Effector memory CD8-positive, alpha-beta T cell (primary cell): ENCODE data around the gene MAMDC2.

Source experiments
- ATAC-seq: fragments of 150-1000 bp; cut with Tn5 transposase; replicated peaks from 2 replicates; pipeline ENCODE4 v1.10.0; 2021; ENCODE audit warnings: mild to moderate bottlenecking, moderate library complexity
- DNase-seq, 3 experiments: peaks; one replicate each; pipeline ENCODE4 v3.0.0; 2021
- H3K27ac Mint-ChIP-seq, 2 donors: one replicate each; pipeline ENCODE4 v1.8.0; 2022; ENCODE audit warnings: mild to moderate bottlenecking in 2 of 2, mixed read lengths in 2 of 2, moderate library complexity in 2 of 2
- H3K27me3 Mint-ChIP-seq, 2 donors: one replicate each; pipeline ENCODE4 v1.8.0; 2022; ENCODE audit warnings: mixed read lengths in 2 of 2
- H3K36me3 Mint-ChIP-seq: one replicate; pipeline ENCODE4 v1.8.0; 2022; ENCODE audit warnings: mild to moderate bottlenecking, moderate library complexity, mixed read lengths; ENCODE audit not compliant: insufficient read depth
- H3K4me1 Mint-ChIP-seq, 2 donors: one replicate each; pipeline ENCODE4 v1.8.0; 2022; ENCODE audit warnings: low read depth in 2 of 2, mixed read lengths in 2 of 2
- H3K4me3 Mint-ChIP-seq, 2 donors: one replicate each; pipeline ENCODE4 v1.8.0; 2022; ENCODE audit warnings: mild to moderate bottlenecking in 2 of 2, mixed read lengths in 2 of 2, moderate library complexity in 2 of 2
- H3K9me3 Mint-ChIP-seq, 2 donors: one replicate each; pipeline ENCODE4 v1.8.0; 2022; ENCODE audit warnings: mixed read lengths in 2 of 2

MAMDC2 gene

GRCh38 chr9:70127036-70127435 is 83.4 kb downstream of the MAMDC2 start:
- Mint-ChIP-seq H3K9me3 (no peaks in the 10 kb centered on the region), H3K4me1 (no peaks in the 10 kb centered on the region), H3K27me3 (peaks cover 0 to 35% of the 10 kb centered on the region in 2 donors), H3K27ac (no peak overlapping the region), H3K4me3 (no peak overlapping the region), H3K36me3 (no peaks in the 10 kb centered on the region)
- DNase-seq = no peak
- ATAC-seq = no peak

GRCh38 chr9:70127540-70128416 is 84.1 kb downstream of the MAMDC2 start:
- Mint-ChIP-seq H3K4me3 (no peak overlapping the region), H3K4me1 (no peaks in the 10 kb centered on the region), H3K36me3 (no peaks in the 10 kb centered on the region), H3K27ac (no peak overlapping the region), H3K9me3 (no peaks in the 10 kb centered on the region), H3K27me3 (peaks cover 0 to 35% of the 10 kb centered on the region in 2 donors)
- DNase-seq (no peak), ATAC-seq (no peak)

- H3K4me1 Mint-ChIP-seq = no peaks in the 10 kb centered on the region
- H3K4me3 Mint-ChIP-seq = no peak overlapping the region
- H3K9me3 Mint-ChIP-seq = no peaks in the 10 kb centered on the region
- no peaks in the 10 kb centered on the region for H3K36me3 Mint-ChIP-seq
- DNase-seq (no peak), ATAC-seq (no peak)
- no peak overlapping the region for H3K27ac Mint-ChIP-seq
- H3K27me3 Mint-ChIP-seq = peaks cover 0 to 37% of the 10 kb centered on the region in 2 donors
Measured at GRCh38 chr9:70130266-70130665, 86.6 kb downstream of the MAMDC2 start.

- no peaks in the 10 kb centered on the region for H3K9me3 Mint-ChIP-seq
- no peaks in the 10 kb centered on the region for H3K36me3 Mint-ChIP-seq
- no peak overlapping the region for H3K27ac Mint-ChIP-seq
Measured at GRCh38 chr9:70131296-70131695, 87.6 kb downstream of the MAMDC2 start.

GRCh38 chr9:70133253-70134208 is 89.9 kb downstream of the MAMDC2 start:
- Mint-ChIP-seq H3K4me3 (no peak overlapping the region), H3K36me3 (no peaks in the 10 kb centered on the region)
- ATAC-seq = no peak

More at GRCh38 chr9:70131296-70131695, 87.6 kb downstream of the MAMDC2 start:
- Mint-ChIP-seq H3K4me1 (no peaks in the 10 kb centered on the region), H3K27me3 (peaks cover 0 to 28% of the 10 kb centered on the region in 2 donors), H3K4me3 (no peak overlapping the region)
- no peak for DNase-seq
- no peak for ATAC-seq

GRCh38 chr9:70134360-70134759 is 90.7 kb downstream of the MAMDC2 start:
- H3K27me3 Mint-ChIP-seq = peaks cover 0 to 23% of the 10 kb centered on the region in 2 donors
- no peak overlapping the region for H3K27ac Mint-ChIP-seq
- H3K9me3 Mint-ChIP-seq = no peaks in the 10 kb centered on the region
- H3K4me1 Mint-ChIP-seq = no peaks in the 10 kb centered on the region
- no peaks in the 10 kb centered on the region for H3K36me3 Mint-ChIP-seq
- ATAC-seq (no peak), DNase-seq (no peak)
- H3K4me3 Mint-ChIP-seq = no peak overlapping the region

More at GRCh38 chr9:70133253-70134208, 89.9 kb downstream of the MAMDC2 start:
- DNase-seq = no peak
- Mint-ChIP-seq H3K27ac (no peak overlapping the region), H3K27me3 (peaks cover 0 to 23% of the 10 kb centered on the region in 2 donors), H3K9me3 (no peaks in the 10 kb centered on the region), H3K4me1 (no peaks in the 10 kb centered on the region)

- H3K9me3 Mint-ChIP-seq = no peaks in the 10 kb centered on the region
- H3K36me3 Mint-ChIP-seq = no peaks in the 10 kb centered on the region
- DNase-seq (no peak), ATAC-seq (no peak)
- H3K4me3 Mint-ChIP-seq = no peak overlapping the region
- no peaks in the 10 kb centered on the region for H3K4me1 Mint-ChIP-seq
- no peak overlapping the region for H3K27ac Mint-ChIP-seq
- peaks cover 7 to 23% of the 10 kb centered on the region in 2 donors for H3K27me3 Mint-ChIP-seq
Measured at GRCh38 chr9:70135176-70135575, 91.5 kb downstream of the MAMDC2 start.

- Mint-ChIP-seq H3K27ac (no peak overlapping the region), H3K9me3 (no peaks in the 10 kb centered on the region), H3K4me1 (no peaks in the 10 kb centered on the region), H3K36me3 (no peaks in the 10 kb centered on the region), H3K27me3 (peaks cover 22 to 30% of the 10 kb centered on the region in 2 donors), H3K4me3 (no peak overlapping the region)
- DNase-seq (no peak), ATAC-seq (no peak)
Measured at GRCh38 chr9:70136632-70137031, 93.0 kb downstream of the MAMDC2 start.

- no peaks in the 10 kb centered on the region for H3K9me3 Mint-ChIP-seq
- no peaks in the 10 kb centered on the region for H3K4me1 Mint-ChIP-seq
- no peak overlapping the region for H3K4me3 Mint-ChIP-seq
- no peak for ATAC-seq
- H3K27me3 Mint-ChIP-seq = peaks cover 31 to 40% of the 10 kb centered on the region in 2 donors
- H3K36me3 Mint-ChIP-seq = no peaks in the 10 kb centered on the region
- no peak overlapping the region for H3K27ac Mint-ChIP-seq
- DNase-seq = no peak
Measured at GRCh38 chr9:70137577-70137976, 93.9 kb downstream of the MAMDC2 start.

- H3K9me3 Mint-ChIP-seq = no peaks in the 10 kb centered on the region
- no peak overlapping the region for H3K27ac Mint-ChIP-seq
- no peaks in the 10 kb centered on the region for H3K4me1 Mint-ChIP-seq
- no peak overlapping the region for H3K4me3 Mint-ChIP-seq
- ATAC-seq (no peak), DNase-seq (no peak)
- peaks cover 38 to 43% of the 10 kb centered on the region in 2 donors for H3K27me3 Mint-ChIP-seq
- H3K36me3 Mint-ChIP-seq = no peaks in the 10 kb centered on the region
Measured at GRCh38 chr9:70142101-70142500, 98.5 kb downstream of the MAMDC2 start.

GRCh38 chr9:70143394-70144130 is 99.9 kb downstream of the MAMDC2 start:
- Mint-ChIP-seq H3K9me3 (no peaks in the 10 kb centered on the region), H3K27ac (no peak overlapping the region), H3K36me3 (no peaks in the 10 kb centered on the region), H3K4me3 (no peak overlapping the region), H3K4me1 (peaks cover 0 to 4% of the 10 kb centered on the region in 2 donors), H3K27me3 (peaks cover 33 to 48% of the 10 kb centered on the region in 2 donors)
- ATAC-seq = no peak
- DNase-seq = no peak

- Mint-ChIP-seq H3K4me3 (no peak overlapping the region), H3K9me3 (no peaks in the 10 kb centered on the region), H3K36me3 (no peaks in the 10 kb centered on the region), H3K27me3 (peaks cover 33 to 48% of the 10 kb centered on the region in 2 donors), H3K4me1 (peaks cover 0 to 4% of the 10 kb centered on the region in 2 donors), H3K27ac (no peak overlapping the region)
- no peak for ATAC-seq
- no peak for DNase-seq
Measured at GRCh38 chr9:70144131-70144503, 100.5 kb downstream of the MAMDC2 start.

- H3K9me3 Mint-ChIP-seq = no peaks in the 10 kb centered on the region
- H3K4me3 Mint-ChIP-seq = no peak overlapping the region
- H3K27me3 Mint-ChIP-seq = peaks cover 30 to 38% of the 10 kb centered on the region in 2 donors
- H3K27ac Mint-ChIP-seq = no peak overlapping the region
- peaks cover 0 to 4% of the 10 kb centered on the region in 2 donors for H3K4me1 Mint-ChIP-seq
- DNase-seq (no peak), ATAC-seq (no peak)
- no peaks in the 10 kb centered on the region for H3K36me3 Mint-ChIP-seq
Measured at GRCh38 chr9:70145981-70146380, 102.3 kb downstream of the MAMDC2 start.
